ENCODE results near the gene SP1. TPM values are rescaled to one million over a fixed set of nuclear protein-coding genes. Genes with fewer than 3 reads are reported as not detected.
A peak's percentile ranks its signal among the peaks of the same experiment; 100 is the strongest.

The SP1 gene
- total and polyA plus RNA-seq, 2 of the 4 experiments (the other 2 are of a cell fraction): 19.7 to 53.6 TPM

DNA sequence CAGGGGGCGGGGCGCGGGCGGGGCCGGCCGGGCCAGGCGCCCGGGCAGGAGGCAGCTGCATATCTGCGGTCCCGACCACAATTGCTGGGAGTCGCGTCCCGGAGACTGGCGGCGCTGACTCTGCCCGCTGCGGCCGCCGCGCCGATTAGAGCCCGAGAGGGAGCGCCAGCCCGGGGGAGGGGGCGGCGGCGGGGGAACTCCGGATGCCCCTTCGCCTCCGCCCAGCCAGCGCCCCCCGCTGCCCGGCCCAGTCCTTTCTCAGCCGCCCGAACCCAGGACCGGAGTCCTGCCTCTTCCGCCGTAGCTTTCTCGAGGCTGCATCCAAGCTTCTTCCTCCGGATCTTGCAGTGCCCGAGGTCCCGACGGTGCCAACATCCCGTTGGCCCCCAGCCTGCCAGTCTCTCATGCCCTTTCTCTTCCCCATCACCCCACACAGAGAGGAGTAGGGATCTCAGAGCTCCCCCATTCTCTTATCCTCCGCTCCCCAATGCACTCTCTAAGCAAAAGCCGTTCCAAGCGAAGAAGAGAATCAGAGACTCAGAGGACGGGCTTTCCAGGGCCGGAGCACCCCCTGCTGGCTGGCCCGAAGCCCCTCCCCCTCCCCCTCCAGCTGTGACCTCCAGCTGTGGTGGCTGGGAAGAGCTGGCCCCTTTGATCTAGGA, 35.0 kb upstream of the SP1 start:
- no peak overlapping the region for H2AK5ac ChIP-seq (ENCODE audit: low read depth, low read length)
- peak overlapping the region; percentile 88 for H2AFZ ChIP-seq (replicated peaks; ENCODE audit: low read length, poor library complexity)
- dilution Hi-C loops (cut with HindIII; ENCODE audit: low sequenced_read_pairs, unreplicated experiment) (no loop called here), in situ Hi-C loops (cut with MboI; ENCODE audit: low sequenced_read_pairs) (no loop called here), intact Hi-C loops (cut with micrococcal nuclease) (loop anchor here (1.0 kb wide), 2 partner anchors 21 to 132 kb away; no protein-coding TSS in a partner anchor)
- H2BK120ac ChIP-seq (ENCODE audit: low read depth, low read length): peak overlapping the region; percentile 50
- H2AK9ac ChIP-seq (replicated peaks; ENCODE audit: low read depth, low read length, poor library complexity): peak overlapping the region; percentile 75
- 1% methylated on average over 23 of the region's 50 CpGs; no CpG with 5 or more reads in 1 of the 2 experiments for WGBS, 2 experiments (ENCODE audit: extremely low coverage in 2 of 2, insufficient read length in 1 of 2)
- no peak overlapping the region for H2BK5ac ChIP-seq (ENCODE audit: low read depth, low read length, poor library complexity, severe bottlenecking)
- H4K20me1 ChIP-seq (ENCODE audit: insufficient read depth, low read length): no peaks in the 10 kb centered on the region
- no peak overlapping the region for H2BK15ac ChIP-seq (ENCODE audit: low read depth, low read length)
- H3K27ac ChIP-seq (ENCODE audit: insufficient read depth, low read length): peak overlapping the region; percentile 40
- no peak overlapping the region for H3K18ac ChIP-seq (ENCODE audit: low read depth, low read length)
- peak; percentile 76 for TF ChIP-seq RAD21 (IDR thresholded peaks at IDR 0.05; ENCODE audit: low read length)
- no peak for TF ChIP-seq FOS (IDR thresholded peaks at IDR 0.05; ENCODE audit: low read depth, low read length)
- TF ChIP-seq MXI1 (IDR thresholded peaks at IDR 0.05; ENCODE audit: borderline replicate concordance, low read depth, low read length): no peak
- TF ChIP-seq, protein P1, sequence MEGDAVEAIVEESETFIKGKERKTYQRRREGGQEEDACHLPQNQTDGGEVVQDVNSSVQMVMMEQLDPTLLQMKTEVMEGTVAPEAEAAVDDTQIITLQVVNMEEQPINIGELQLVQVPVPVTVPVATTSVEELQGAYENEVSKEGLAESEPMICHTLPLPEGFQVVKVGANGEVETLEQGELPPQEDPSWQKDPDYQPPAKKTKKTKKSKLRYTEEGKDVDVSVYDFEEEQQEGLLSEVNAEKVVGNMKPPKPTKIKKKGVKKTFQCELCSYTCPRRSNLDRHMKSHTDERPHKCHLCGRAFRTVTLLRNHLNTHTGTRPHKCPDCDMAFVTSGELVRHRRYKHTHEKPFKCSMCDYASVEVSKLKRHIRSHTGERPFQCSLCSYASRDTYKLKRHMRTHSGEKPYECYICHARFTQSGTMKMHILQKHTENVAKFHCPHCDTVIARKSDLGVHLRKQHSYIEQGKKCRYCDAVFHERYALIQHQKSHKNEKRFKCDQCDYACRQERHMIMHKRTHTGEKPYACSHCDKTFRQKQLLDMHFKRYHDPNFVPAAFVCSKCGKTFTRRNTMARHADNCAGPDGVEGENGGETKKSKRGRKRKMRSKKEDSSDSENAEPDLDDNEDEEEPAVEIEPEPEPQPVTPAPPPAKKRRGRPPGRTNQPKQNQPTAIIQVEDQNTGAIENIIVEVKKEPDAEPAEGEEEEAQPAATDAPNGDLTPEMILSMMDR (conservative IDR thresholded peaks at IDR 0.05; ENCODE audit: low read depth, low read length): peak; percentile 87
- TF ChIP-seq USF2 (IDR thresholded peaks at IDR 0.05; ENCODE audit: low read depth, low read length): no peak
- TF ChIP-seq POLR2A (IDR thresholded peaks at IDR 0.05; ENCODE audit: low read depth, low read length): peak; percentile 61
- TF ChIP-seq MAZ (IDR thresholded peaks at IDR 0.05; ENCODE audit: borderline replicate concordance, low read depth, low read length): peak; percentile 51; the same call in 1 of the 2 replicates
- peak; percentile 78 for TF ChIP-seq SMC3 (IDR thresholded peaks at IDR 0.05; ENCODE audit: low read depth, low read length)
- no peak for TF ChIP-seq MAFK (IDR thresholded peaks at IDR 0.05; ENCODE audit: low read depth, low read length)
- no peak for TF ChIP-seq BHLHE40 (IDR thresholded peaks at IDR 0.05; ENCODE audit: low read depth, low read length)
- DNase-seq (peak; percentile 72), ATAC-seq (ENCODE audit: low read depth) (peak; percentile 91)
- peak overlapping the region; percentile 45 for H3K56ac ChIP-seq (ENCODE audit: extremely low read depth, insufficient read depth, low read length)
- peak overlapping the region; percentile 66; the same call in 1 of the 2 replicates for H3K14ac ChIP-seq (replicated peaks; ENCODE audit: low read depth, low read length)
- ChIA-PET CTCF (interaction anchor here (0.7 to 2.1 kb wide), 14 partner anchors 9 to 279 kb away, joined by 3 to 14 read pairs (median 4); partner anchors contain the start of genes AAAS, SP1 and SP7), POLR2A (ENCODE audit: unreplicated experiment) (interaction anchor here (0.6 to 0.9 kb wide), 2 partner anchors 76 to 272 kb away, joined by 3 to 5 read pairs; no protein-coding TSS in a partner anchor)
- H3K4me1 ChIP-seq (ENCODE audit: control insufficient read depth, insufficient read depth, low read length): peaks cover 7% of the 10 kb centered on the region; the same call in 1 of the 2 replicates
- peak overlapping the region; percentile 33 to 77; a peak in 3 of 4 replicates for H4K8ac ChIP-seq (ENCODE audit: low read depth in 2 of 2, low read length in 2 of 2)
- no peaks in the 10 kb centered on the region for H3K9me3 ChIP-seq (ENCODE audit: control insufficient read depth, insufficient read depth, low read length)
- no TSS peak for BruUV-seq (replicated peaks)
- no peak overlapping the region; the same call in 1 of the 2 replicates for H2BK20ac ChIP-seq (ENCODE audit: low read depth, low read length)
- H3K36me3 ChIP-seq (ENCODE audit: control insufficient read depth, insufficient read depth, low read length): no peaks in the 10 kb centered on the region
- H3K4me2 ChIP-seq (ENCODE audit: low read depth, low read length): peak overlapping the region; percentile 90
- H4K91ac ChIP-seq (ENCODE audit: insufficient read depth, low read depth, low read length): peak overlapping the region; percentile 34; the same call in 1 of the 2 replicates
- H3K79me1 ChIP-seq (ENCODE audit: low read depth in 1 of 2, low read length in 2 of 2): no peaks in the 10 kb centered on the region
- peaks cover 11% of the 10 kb centered on the region for H3K27me3 ChIP-seq (ENCODE audit: control insufficient read depth, insufficient read depth, low read length)
- peaks cover 9% of the 10 kb centered on the region; the same call in 1 of the 2 replicates for H3K9me1 ChIP-seq (ENCODE audit: insufficient read depth, low read length)
- H4K5ac ChIP-seq (ENCODE audit: low read depth, low read length): no peak overlapping the region; the same call in 1 of the 2 replicates
- H3K4ac ChIP-seq (ENCODE audit: low read depth, low read length): peak overlapping the region; percentile 60
- peak overlapping the region; percentile 76 for H3K4me3 ChIP-seq (ENCODE audit: insufficient read depth, low read depth, low read length)
- peak overlapping the region; percentile 85 for H3K23ac ChIP-seq (ENCODE audit: low read depth, low read length)
- peak overlapping the region; percentile 75 for H3K9ac ChIP-seq (ENCODE audit: low read depth, low read length)

Measured in IMR-90 (cell line).